ENCODE data around the gene SMAD7.

Gene SMAD7

GRCh38 chr18:48959921-48960920, 9.5 kb upstream of the SMAD7 start:
- peak; percentile 78 for DNase-seq

- DNase-seq = no peak
Measured at GRCh38 chr18:48959551-48959920, 8.8 kb upstream of the SMAD7 start.

GRCh38 chr18:48958951-48959350, 8.2 kb upstream of the SMAD7 start:
- DNase-seq = no peak

- DNase-seq = no peak
Measured at GRCh38 chr18:48957616-48958015, 6.9 kb upstream of the SMAD7 start.

- DNase-seq = peak; percentile 46
Measured at GRCh38 chr18:48957136-48957535, 6.4 kb upstream of the SMAD7 start.

- peak; percentile 90 for DNase-seq
Measured at GRCh38 chr18:48956356-48956755, 5.6 kb upstream of the SMAD7 start.

- peak; percentile 88 for DNase-seq
Measured at GRCh38 chr18:48955830-48956261, 5.1 kb upstream of the SMAD7 start.

GRCh38 chr18:48954886-48955819, 4.4 kb upstream of the SMAD7 start:
- peak; percentile 43 for DNase-seq

- DNase-seq = no peak
Measured at GRCh38 chr18:48953104-48953706, 2.4 kb upstream of the SMAD7 start.

- peak; percentile 94 for DNase-seq
Measured at GRCh38 chr18:48952287-48953103, 1.7 kb upstream of the SMAD7 start.

- DNase-seq = peak; percentile 96
Measured at GRCh38 chr18:48951448-48952286, 902 bp upstream of the SMAD7 start.

GRCh38 chr18:48949606-48950535, 894 bp downstream of the SMAD7 start:
- peak; percentile 50 for DNase-seq

- DNase-seq = peak; percentile 47
Measured at GRCh38 chr18:48949050-48949605, 1.6 kb downstream of the SMAD7 start.

GRCh38 chr18:48948112-48949049, 2.4 kb downstream of the SMAD7 start:
- peak; percentile 84 for DNase-seq

GRCh38 chr18:48947560-48947959, 3.2 kb downstream of the SMAD7 start:
- no peak for DNase-seq

GRCh38 chr18:48947092-48947491, 3.7 kb downstream of the SMAD7 start:
- no peak for DNase-seq

GRCh38 chr18:48946329-48946835, 4.4 kb downstream of the SMAD7 start:
- peak; percentile 88 for DNase-seq

- no peak for DNase-seq
Measured at GRCh38 chr18:48945953-48946217, 4.9 kb downstream of the SMAD7 start.
